Parathyroid adenoma (tissue), 2 donors: ENCODE measurements around the gene TRIM39.

Experiments
- H2AFZ ChIP-seq: fragments of 300-600 bp; sonication (generic); one replicate; pipeline ENCODE4 v1.7.0; 2017; ENCODE audit warnings: antibody characterized with exemption, mild to moderate bottlenecking
- H3K27ac ChIP-seq: fragments of 300-600 bp; sonication (generic); one replicate; pipeline ENCODE4 v1.7.0; 2017
- H3K27me3 ChIP-seq: fragments of 300-600 bp; sonication (generic); one replicate; pipeline ENCODE4 v1.7.0; 2017; ENCODE audit warnings: low read length; ENCODE audit not compliant: control insufficient read depth, insufficient read depth
- H3K36me3 ChIP-seq: fragments of 300-600 bp; sonication (generic); one replicate; pipeline ENCODE4 v1.7.0; 2017; ENCODE audit warnings: low read length; ENCODE audit not compliant: control insufficient read depth, insufficient read depth
- H3K4me1 ChIP-seq: fragments of 300-600 bp; sonication (generic); one replicate; pipeline ENCODE4 v1.7.0; 2017; ENCODE audit warnings: control low read depth
- H3K4me2 ChIP-seq: fragments of 300-600 bp; sonication (generic); one replicate; pipeline ENCODE4 v1.7.0; 2017; ENCODE audit warnings: low read length
- H3K4me3 ChIP-seq: fragments of 300-600 bp; sonication (generic); one replicate; pipeline ENCODE4 v1.7.0; 2017; ENCODE audit warnings: low read depth, low read length
- H3K79me2 ChIP-seq: fragments of 300-600 bp; sonication (generic); one replicate; pipeline ENCODE4 v1.7.0; 2017; ENCODE audit warnings: control low read depth
- H3K9ac ChIP-seq: fragments of 300-600 bp; sonication (generic); one replicate; pipeline ENCODE4 v1.7.0; 2017; ENCODE audit warnings: mild to moderate bottlenecking
- H3K9me3 ChIP-seq: fragments of 300-600 bp; sonication (generic); one replicate; pipeline ENCODE4 v1.7.0; 2017; ENCODE audit warnings: low read length; ENCODE audit not compliant: control insufficient read depth
- TF ChIP-seq, protein P1 (sequence below): fragments of 300-600 bp; sonication (generic); IDR thresholded peaks from one replicate; pipeline ENCODE4 v1.7.0; 2017; ENCODE audit warnings: antibody characterized with exemption, mild to moderate bottlenecking
- donor health status: primary hyperparathyroidism.

TRIM39 gene

DNA sequence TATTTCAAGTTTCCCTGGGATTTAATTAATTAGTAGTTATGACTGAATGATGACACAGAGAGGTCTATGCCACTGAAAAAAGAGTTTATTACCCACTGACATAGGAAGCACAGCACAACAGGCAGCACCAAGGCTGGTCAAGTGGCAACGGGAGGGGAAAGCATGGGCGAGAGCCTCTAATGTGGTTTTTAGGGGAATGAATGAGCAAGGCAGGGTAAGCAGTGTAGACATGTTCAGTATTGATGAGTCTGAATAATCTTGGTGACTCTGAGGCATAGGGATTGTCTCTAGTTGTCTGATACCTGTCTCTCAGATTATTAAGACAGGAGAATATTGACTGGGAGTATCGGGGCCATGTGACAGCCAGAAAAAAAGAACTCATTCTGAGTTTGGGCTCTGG, 64.5 kb downstream of the TRIM39 start:
- Histone ChIP-seq H3K9me3 (no peaks in the 10 kb centered on the region), H3K79me2 (no peaks in the 10 kb centered on the region), H3K4me2 (no peak overlapping the region), H3K27me3 (no peaks in the 10 kb centered on the region), H3K4me3 (no peak overlapping the region), H3K4me1 (no peaks in the 10 kb centered on the region), H3K36me3 (no peaks in the 10 kb centered on the region), H2AFZ (no peak overlapping the region), H3K27ac (no peak overlapping the region), H3K9ac (no peak overlapping the region)
- TF ChIP-seq, protein P1, sequence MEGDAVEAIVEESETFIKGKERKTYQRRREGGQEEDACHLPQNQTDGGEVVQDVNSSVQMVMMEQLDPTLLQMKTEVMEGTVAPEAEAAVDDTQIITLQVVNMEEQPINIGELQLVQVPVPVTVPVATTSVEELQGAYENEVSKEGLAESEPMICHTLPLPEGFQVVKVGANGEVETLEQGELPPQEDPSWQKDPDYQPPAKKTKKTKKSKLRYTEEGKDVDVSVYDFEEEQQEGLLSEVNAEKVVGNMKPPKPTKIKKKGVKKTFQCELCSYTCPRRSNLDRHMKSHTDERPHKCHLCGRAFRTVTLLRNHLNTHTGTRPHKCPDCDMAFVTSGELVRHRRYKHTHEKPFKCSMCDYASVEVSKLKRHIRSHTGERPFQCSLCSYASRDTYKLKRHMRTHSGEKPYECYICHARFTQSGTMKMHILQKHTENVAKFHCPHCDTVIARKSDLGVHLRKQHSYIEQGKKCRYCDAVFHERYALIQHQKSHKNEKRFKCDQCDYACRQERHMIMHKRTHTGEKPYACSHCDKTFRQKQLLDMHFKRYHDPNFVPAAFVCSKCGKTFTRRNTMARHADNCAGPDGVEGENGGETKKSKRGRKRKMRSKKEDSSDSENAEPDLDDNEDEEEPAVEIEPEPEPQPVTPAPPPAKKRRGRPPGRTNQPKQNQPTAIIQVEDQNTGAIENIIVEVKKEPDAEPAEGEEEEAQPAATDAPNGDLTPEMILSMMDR = no peak
